GM12892 (cell line): ENCODE results near the gene SURF4.
"Not testable (repeated sequence)": the region's sequence is repeated elsewhere in the genome, so short reads cannot be mapped to it uniquely, and the experiment has no call there.

Experiments
- DNase-seq: peaks from one replicate; pipeline ENCODE4 v3.0.0; 2011; ENCODE audit not compliant: insufficient read length
- FAIRE-seq: peaks from 2 replicates; lab custom pipeline; 2011; peaks lifted over from hg19 to GRCh38; lab: Jason Lieb, UNC
- POLR2A ChIP-seq: IDR thresholded peaks from 2 replicates; pipeline ENCODE4 v1.6.1; 2011; ENCODE audit warnings: low read depth, low read length, control low read depth
- POLR2AphosphoS5 ChIP-seq: IDR thresholded peaks from 2 replicates; pipeline ENCODE4 v1.6.1; 2011; ENCODE audit warnings: low read depth, low read length, control low read depth
- TAF1 ChIP-seq: IDR thresholded peaks from 2 replicates; pipeline ENCODE4 v1.6.1; 2011; ENCODE audit warnings: low read depth, mild to moderate bottlenecking, control low read depth, low read length, borderline replicate concordance

Gene SURF4

GRCh38 chr9:133393399-133393798, 17.5 kb upstream of the SURF4 start:
- FAIRE-seq (no peak), DNase-seq (no peak)
- TF ChIP-seq POLR2AphosphoS5 (no peak), TAF1 (no peak), POLR2A (no peak)

- not testable (repeated sequence) for FAIRE-seq, DNase-seq
These were observed 16.4 kb upstream of the SURF4 start for GRCh38 chr9:133392308-133392707.

GRCh38 chr9:133391449-133391848, 15.6 kb upstream of the SURF4 start:
- not testable (repeated sequence) for DNase-seq, FAIRE-seq

- FAIRE-seq (no peak), DNase-seq (no peak)
- TF ChIP-seq POLR2A, result no peak
These were observed 14.9 kb upstream of the SURF4 start for GRCh38 chr9:133390713-133391112.

- no peak for FAIRE-seq
- DNase-seq, result no peak
- no peak for TF ChIP-seq TAF1
- no peak for TF ChIP-seq POLR2AphosphoS5
- no peak for TF ChIP-seq POLR2A
These were observed 13.7 kb upstream of the SURF4 start for GRCh38 chr9:133389562-133389961.

GRCh38 chr9:133389025-133389557, 13.2 kb upstream of the SURF4 start:
- FAIRE-seq, result no peak
- no peak for DNase-seq
- TF ChIP-seq POLR2AphosphoS5 (no peak), TAF1 (no peak), POLR2A (no peak)

GRCh38 chr9:133387680-133388079, 11.8 kb upstream of the SURF4 start:
- TF ChIP-seq TAF1 (no peak), POLR2AphosphoS5 (no peak), POLR2A (no peak)
- no peak for DNase-seq

GRCh38 chr9:133386338-133386737, 10.5 kb upstream of the SURF4 start:
- no peak for TF ChIP-seq POLR2AphosphoS5
- TF ChIP-seq TAF1, result no peak
- TF ChIP-seq POLR2A, result no peak
- no peak for DNase-seq
- no peak for FAIRE-seq

More at GRCh38 chr9:133387680-133388079, 11.8 kb upstream of the SURF4 start:
- FAIRE-seq, result no peak

GRCh38 chr9:133385452-133385851, 9.6 kb upstream of the SURF4 start:
- no peak for FAIRE-seq
- no peak for DNase-seq
- TF ChIP-seq POLR2AphosphoS5, result no peak
- no peak for TF ChIP-seq POLR2A
- no peak for TF ChIP-seq TAF1

- DNase-seq (no peak), FAIRE-seq (no peak)
- TF ChIP-seq POLR2A, result no peak
- no peak for TF ChIP-seq POLR2AphosphoS5
- TF ChIP-seq TAF1, result no peak
These were observed 9.0 kb upstream of the SURF4 start for GRCh38 chr9:133384736-133385321.

GRCh38 chr9:133383438-133383837, 7.6 kb upstream of the SURF4 start:
- no peak for DNase-seq
- TF ChIP-seq POLR2AphosphoS5 (no peak), TAF1 (no peak)
- FAIRE-seq, result no peak

- DNase-seq, result no peak
- no peak for FAIRE-seq
- TF ChIP-seq TAF1, result no peak
- TF ChIP-seq POLR2AphosphoS5, result no peak
- no peak for TF ChIP-seq POLR2A
These were observed 6.8 kb upstream of the SURF4 start for GRCh38 chr9:133382507-133383141.
